Activated naive CD8-positive, alpha-beta T cell treated with anti-CD3 and anti-CD28 coated beads, Interleukin-2, amount 10 ng/mL, durations not matched to agents 7 days and 5 days (primary cell): ENCODE results near the gene SHC4. TPM values are rescaled to one million over a fixed set of nuclear protein-coding genes. Genes with fewer than 3 reads are reported as not detected.
A peak's percentile ranks its signal among the peaks of the same experiment; 100 is the strongest.

Source experiments
- ATAC-seq: fragments of 150-1000 bp; cut with Tn5 transposase; one replicate; pipeline ENCODE4 v1.10.0; 2021; ENCODE audit warnings: low read depth, moderate library complexity
- POLR2A ChIA-PET: fragments of 350-600 bp; sonication (Branson Sonifier 250); formaldehyde crosslinking; loops from one replicate; lab custom pipeline; 2021; ENCODE audit warnings: antibody characterized with exemption; lab: Charles Lee
- DNase-seq: peaks from one replicate; pipeline ENCODE4 v3.0.0; 2021
- H3K27ac Mint-ChIP-seq: one replicate; pipeline ENCODE4 v1.8.0; 2022; ENCODE audit warnings: mild to moderate bottlenecking, mixed read lengths
- H3K27me3 Mint-ChIP-seq: one replicate; pipeline ENCODE4 v1.8.0; 2022; ENCODE audit warnings: mild to moderate bottlenecking, moderate library complexity, mixed read lengths
- H3K36me3 Mint-ChIP-seq: one replicate; pipeline ENCODE4 v1.8.0; 2021; ENCODE audit warnings: mild to moderate bottlenecking, mixed read lengths
- H3K4me1 Mint-ChIP-seq: one replicate; pipeline ENCODE4 v1.8.0; 2021; ENCODE audit warnings: mixed read lengths
- H3K4me3 Mint-ChIP-seq: one replicate; pipeline ENCODE4 v1.8.0; 2022; ENCODE audit warnings: mild to moderate bottlenecking, moderate library complexity, mixed read lengths
- H3K9me3 Mint-ChIP-seq: one replicate; pipeline ENCODE4 v1.8.0; 2021; ENCODE audit warnings: mixed read lengths
- total RNA-seq, 2 experiments: library from RNA; stranded (reverse); gene quantifications; one replicate each; pipeline ENCODE4 v1.2.3, GENCODE V29; 2021

Gene SHC4, protein sequence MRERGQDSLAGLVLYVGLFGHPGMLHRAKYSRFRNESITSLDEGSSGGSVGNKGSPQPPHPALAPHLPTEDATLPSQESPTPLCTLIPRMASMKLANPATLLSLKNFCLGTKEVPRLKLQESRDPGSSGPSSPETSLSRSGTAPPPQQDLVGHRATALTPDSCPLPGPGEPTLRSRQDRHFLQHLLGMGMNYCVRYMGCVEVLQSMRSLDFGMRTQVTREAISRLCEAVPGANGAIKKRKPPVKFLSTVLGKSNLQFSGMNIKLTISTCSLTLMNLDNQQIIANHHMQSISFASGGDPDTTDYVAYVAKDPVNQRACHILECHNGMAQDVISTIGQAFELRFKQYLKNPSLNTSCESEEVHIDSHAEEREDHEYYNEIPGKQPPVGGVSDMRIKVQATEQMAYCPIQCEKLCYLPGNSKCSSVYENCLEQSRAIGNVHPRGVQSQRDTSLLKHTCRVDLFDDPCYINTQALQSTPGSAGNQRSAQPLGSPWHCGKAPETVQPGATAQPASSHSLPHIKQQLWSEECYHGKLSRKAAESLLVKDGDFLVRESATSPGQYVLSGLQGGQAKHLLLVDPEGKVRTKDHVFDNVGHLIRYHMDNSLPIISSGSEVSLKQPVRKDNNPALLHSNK
- under 1 TPM; 0.23 to 0.47 TPM for total RNA-seq

DNA sequence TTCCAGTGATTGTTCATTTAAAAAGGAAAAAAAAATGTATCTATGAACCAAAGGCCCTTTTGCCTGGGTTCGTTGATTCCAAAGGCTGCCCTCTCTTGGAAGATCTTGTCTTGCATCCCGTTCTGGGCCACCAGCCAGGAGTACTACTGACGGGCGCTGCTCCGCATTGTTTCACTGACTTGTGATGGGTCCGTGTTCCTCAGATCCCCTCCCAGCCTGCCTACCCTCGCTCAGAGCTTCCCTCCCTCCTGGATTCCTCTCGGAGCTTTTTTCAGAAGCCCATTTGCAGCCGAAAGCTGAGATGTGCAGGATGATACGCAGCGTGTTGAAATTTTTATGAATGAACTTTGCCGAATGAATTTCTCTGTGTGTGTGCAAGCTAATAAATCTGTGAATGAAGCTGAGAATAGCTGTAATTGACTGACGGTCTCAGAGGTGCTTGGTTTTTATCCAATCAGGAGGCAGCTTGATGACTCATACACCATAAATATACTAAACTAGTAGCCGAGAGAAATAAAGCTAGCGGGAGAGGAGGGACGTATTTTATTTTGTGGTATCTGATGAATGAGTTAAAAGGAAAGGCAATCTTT lies at the start of gene SHC4:
TSS of gene SHC4 (minus strand) at position 396 of the 590 bp plus-strand sequence. CDS start 904 bp downstream, outside the sequence.
- H3K36me3 Mint-ChIP-seq, result peaks cover 8% of the 10 kb centered on the region
- H3K27ac Mint-ChIP-seq, result peak within 1 kb of the TSS; percentile 74
- H3K27me3 Mint-ChIP-seq, result peaks cover 30% of the 10 kb centered on the region
- no peak for DNase-seq
- POLR2A ChIA-PET, result interaction anchor here (0.7 to 4.5 kb wide), 5 partner anchors 12 to 1018 kb away, joined by 3 to 24 read pairs (median 4); partner anchors contain the start of gene EID1
- ATAC-seq, result peak; percentile 31
- peaks cover 33% of the 10 kb centered on the region for H3K4me1 Mint-ChIP-seq
- peak within 1 kb of the TSS; percentile 78 for H3K4me3 Mint-ChIP-seq
- no peaks in the 10 kb centered on the region for H3K9me3 Mint-ChIP-seq

DNA sequence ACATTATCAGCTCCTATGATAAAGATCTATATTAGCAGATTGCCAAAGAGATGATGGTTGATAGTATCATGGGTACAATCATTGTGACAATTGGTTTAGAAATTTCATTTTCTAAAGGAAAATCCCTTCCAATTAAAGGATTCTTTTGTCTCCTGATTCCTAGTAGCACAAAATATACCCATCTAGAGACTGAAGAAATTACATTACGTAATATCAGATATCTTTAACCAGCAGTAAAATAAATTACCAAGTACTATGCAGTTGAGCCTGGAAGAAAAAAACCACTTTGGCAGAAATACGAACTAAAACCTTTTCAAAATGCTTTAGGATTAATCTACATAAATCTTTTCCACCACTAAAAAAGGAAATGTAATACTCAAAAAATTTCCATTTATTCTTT lies 35.6 kb upstream of the SHC4 start:
- DNase-seq, result no peak
- H3K27ac Mint-ChIP-seq, result no peak overlapping the region
- ATAC-seq, result no peak
- H3K36me3 Mint-ChIP-seq, result peaks cover 37% of the 10 kb centered on the region
- no peaks in the 10 kb centered on the region for H3K27me3 Mint-ChIP-seq
- peaks cover 5% of the 10 kb centered on the region for H3K9me3 Mint-ChIP-seq
- H3K4me3 Mint-ChIP-seq, result no peak overlapping the region
- no peaks in the 10 kb centered on the region for H3K4me1 Mint-ChIP-seq
- POLR2A ChIA-PET, result no interaction called here

DNA sequence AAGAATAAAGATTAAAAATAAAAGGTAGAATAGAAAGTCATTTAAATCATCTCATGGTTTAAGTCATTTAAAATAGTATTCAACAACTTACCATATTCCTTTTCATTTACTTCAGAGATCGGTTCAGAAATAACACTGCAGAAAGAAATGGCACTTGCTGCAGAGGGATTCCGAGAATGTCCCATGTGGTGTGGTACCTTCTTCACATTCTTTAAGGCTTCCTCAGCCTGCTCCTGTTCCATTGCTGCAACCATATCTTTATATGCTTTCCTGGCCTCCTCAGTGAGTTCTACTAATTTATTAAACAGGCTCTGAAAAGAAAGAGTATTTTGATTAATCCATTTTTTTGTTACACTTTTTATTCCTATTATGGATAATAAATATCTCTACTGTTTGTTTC lies 32.6 kb upstream of the SHC4 start:
- POLR2A ChIA-PET, result no interaction called here

DNA sequence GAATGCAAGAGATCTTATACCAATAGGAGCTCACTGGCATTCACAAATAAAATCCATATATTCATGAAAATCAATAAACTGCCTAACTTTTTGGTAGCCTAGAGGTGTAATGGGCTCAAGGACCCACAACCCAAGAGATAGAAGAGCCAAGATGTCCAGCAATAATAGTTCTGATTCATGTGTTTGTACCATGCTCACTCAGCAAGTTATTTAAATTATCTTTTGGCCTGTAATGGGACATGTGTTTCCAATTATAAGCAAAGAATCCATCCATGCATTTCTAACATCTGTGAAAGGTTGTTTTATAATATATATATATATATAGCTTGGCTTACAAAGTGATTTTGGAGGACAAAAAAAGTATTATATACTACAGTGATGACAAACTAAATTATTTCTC lies 29.7 kb upstream of the SHC4 start:
- POLR2A ChIA-PET, result no interaction called here
- DNase-seq, result no peak
- Mint-ChIP-seq H3K9me3 (no peaks in the 10 kb centered on the region), H3K36me3 (peaks cover 35% of the 10 kb centered on the region), H3K4me1 (no peaks in the 10 kb centered on the region), H3K27ac (no peak overlapping the region), H3K27me3 (no peaks in the 10 kb centered on the region), H3K4me3 (no peak overlapping the region)
- no peak for ATAC-seq

More for the DNA sequence above, 32.6 kb upstream of the SHC4 start:
- ATAC-seq (no peak), DNase-seq (no peak)
- H3K27ac Mint-ChIP-seq, result no peak overlapping the region
- no peaks in the 10 kb centered on the region for H3K27me3 Mint-ChIP-seq
- H3K9me3 Mint-ChIP-seq, result no peaks in the 10 kb centered on the region
- H3K4me3 Mint-ChIP-seq, result no peak overlapping the region
- no peaks in the 10 kb centered on the region for H3K4me1 Mint-ChIP-seq
- H3K36me3 Mint-ChIP-seq, result peaks cover 41% of the 10 kb centered on the region

DNA sequence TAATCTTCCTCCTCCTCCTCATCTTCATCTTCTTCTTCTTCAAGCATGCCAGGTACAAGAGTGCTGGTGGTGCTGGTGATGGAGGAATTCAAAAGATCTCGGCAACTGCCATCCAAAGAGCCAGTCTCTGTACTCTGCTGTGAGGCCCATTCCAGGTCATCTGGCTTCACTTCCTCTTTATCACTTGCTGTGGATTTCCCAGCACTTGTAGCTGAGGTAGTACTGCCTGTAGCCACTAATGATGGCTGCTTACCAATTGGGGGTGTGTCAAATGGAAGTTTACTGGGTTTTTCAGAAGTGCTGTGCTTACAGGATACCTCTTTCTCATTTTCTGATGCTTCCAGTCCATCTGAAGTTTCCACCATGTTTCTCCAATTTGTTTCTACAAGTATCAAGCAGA lies 28.8 kb upstream of the SHC4 start:
- Mint-ChIP-seq H3K27ac (no peak overlapping the region), H3K4me1 (no peaks in the 10 kb centered on the region), H3K4me3 (no peak overlapping the region), H3K36me3 (peaks cover 35% of the 10 kb centered on the region), H3K9me3 (no peaks in the 10 kb centered on the region), H3K27me3 (no peaks in the 10 kb centered on the region)
- ATAC-seq, result no peak
- POLR2A ChIA-PET, result no interaction called here
- no peak for DNase-seq

DNA sequence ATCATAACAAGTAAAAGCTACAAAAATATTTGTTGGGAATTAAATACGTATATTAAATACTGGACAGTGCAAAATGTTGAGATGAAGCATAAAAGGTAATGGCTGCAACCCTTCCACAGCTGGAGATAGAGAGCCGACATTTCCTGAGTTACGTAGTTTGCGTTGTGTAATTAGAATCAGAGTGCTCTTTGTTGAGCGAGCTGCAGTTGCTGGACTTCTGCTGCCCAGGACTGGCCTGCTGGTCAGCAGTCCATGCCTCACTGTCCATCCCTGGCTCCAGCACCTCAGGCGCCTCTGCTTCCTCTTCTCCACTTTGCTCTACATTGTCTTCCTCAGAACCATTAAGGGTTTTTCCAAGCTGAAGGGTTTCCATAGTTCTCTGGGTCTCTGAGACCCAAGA lies 28.4 kb upstream of the SHC4 start:
- H3K27ac Mint-ChIP-seq, result no peak overlapping the region

DNA sequence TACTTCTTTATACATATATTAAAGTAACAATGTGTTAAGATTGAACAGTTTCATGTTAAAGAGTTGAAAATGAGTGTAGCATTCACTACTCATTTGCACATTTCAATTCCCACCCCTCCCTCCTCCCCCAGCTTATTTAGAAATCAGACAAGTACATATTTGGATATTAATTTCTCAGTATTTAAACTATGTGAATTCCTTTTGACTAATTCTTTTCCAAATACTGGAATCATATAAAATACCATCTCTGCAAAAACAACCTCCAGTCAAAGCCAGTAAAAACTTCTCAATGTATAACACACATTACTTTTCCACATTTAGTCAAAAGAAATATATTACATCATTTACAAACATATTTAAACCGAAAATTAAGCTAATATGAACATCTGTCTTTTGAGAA lies 25.5 kb upstream of the SHC4 start:
- no peaks in the 10 kb centered on the region for H3K4me1 Mint-ChIP-seq
- POLR2A ChIA-PET, result no interaction called here
- DNase-seq (no peak), ATAC-seq (no peak)
- H3K27me3 Mint-ChIP-seq, result peaks cover 5% of the 10 kb centered on the region
- no peak overlapping the region for H3K4me3 Mint-ChIP-seq
- H3K27ac Mint-ChIP-seq, result no peak overlapping the region
- peaks cover 15% of the 10 kb centered on the region for H3K36me3 Mint-ChIP-seq
- no peaks in the 10 kb centered on the region for H3K9me3 Mint-ChIP-seq

More for the DNA sequence above, 28.4 kb upstream of the SHC4 start:
- Mint-ChIP-seq H3K27me3 (no peaks in the 10 kb centered on the region), H3K36me3 (peaks cover 31% of the 10 kb centered on the region), H3K9me3 (no peaks in the 10 kb centered on the region), H3K4me3 (no peak overlapping the region), H3K4me1 (no peaks in the 10 kb centered on the region)
- ATAC-seq (no peak), DNase-seq (no peak)
- POLR2A ChIA-PET, result no interaction called here

DNA sequence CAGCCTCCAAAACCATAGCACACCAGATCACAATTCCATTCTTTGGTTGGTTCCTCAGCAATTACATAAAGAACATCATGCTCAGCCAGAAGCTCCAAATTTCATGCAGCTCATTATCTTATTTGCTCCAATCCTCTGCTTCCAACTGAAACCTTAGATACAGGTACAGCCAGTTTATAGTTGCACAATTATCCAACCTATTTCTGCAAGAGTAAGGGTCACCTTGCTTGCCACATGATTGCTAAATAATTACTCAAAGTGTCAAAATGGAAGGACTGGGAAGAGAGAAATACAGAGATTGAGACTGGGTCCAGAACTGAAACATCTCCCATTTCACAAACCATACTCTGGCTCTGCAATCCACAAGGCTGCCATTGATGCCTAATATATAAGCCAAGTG lies 23.4 kb upstream of the SHC4 start:
- DNase-seq, result no peak
- H3K4me3 Mint-ChIP-seq, result no peak overlapping the region
- no peaks in the 10 kb centered on the region for H3K9me3 Mint-ChIP-seq
- no peak for ATAC-seq
- POLR2A ChIA-PET, result no interaction called here
- H3K4me1 Mint-ChIP-seq, result no peaks in the 10 kb centered on the region
- peaks cover 8% of the 10 kb centered on the region for H3K36me3 Mint-ChIP-seq
- H3K27me3 Mint-ChIP-seq, result peaks cover 12% of the 10 kb centered on the region
- H3K27ac Mint-ChIP-seq, result no peak overlapping the region

DNA sequence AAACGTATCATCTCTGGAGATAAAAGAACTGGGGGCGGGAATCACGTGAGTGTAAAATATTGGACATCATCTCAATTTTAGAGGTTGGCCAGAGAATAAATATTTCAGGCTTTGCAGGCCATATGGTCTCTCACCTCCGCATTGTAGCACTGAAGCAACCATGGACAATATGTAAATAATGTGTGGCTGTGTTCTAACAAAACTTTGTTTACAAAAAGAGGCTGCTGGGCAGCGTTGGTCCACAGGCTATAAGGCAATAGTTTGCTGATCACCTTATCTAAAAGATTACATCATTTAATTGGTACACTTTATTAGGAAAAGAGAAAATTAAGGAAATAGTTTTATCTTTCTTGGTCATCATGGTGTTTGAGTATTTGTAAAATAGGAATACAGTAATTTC lies 22.5 kb upstream of the SHC4 start:
- Mint-ChIP-seq H3K27ac (no peak overlapping the region), H3K4me3 (no peak overlapping the region), H3K36me3 (peaks cover 5% of the 10 kb centered on the region), H3K9me3 (no peaks in the 10 kb centered on the region), H3K27me3 (peaks cover 15% of the 10 kb centered on the region), H3K4me1 (no peaks in the 10 kb centered on the region)
- POLR2A ChIA-PET, result no interaction called here
- ATAC-seq (no peak), DNase-seq (no peak)

DNA sequence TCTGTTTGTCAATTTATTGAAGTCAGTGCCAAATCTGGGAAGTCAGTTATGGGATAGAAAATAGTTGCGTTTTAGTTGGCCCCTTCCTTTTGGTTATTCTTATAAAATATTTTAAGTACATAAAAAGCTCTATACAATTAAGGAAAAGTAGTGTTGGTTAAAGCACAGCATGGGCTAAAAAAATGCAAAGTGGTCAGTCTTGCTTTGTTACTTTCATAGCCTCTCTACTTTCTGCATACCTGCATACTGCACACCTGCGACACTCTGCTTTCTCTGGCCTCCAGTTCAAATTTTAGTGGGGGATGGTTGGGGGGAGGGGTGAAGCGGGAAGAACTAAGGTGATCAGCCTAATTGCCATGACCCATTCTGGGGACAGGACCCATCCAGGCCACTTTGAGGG lies 21.8 kb upstream of the SHC4 start:
- Mint-ChIP-seq H3K4me1 (no peaks in the 10 kb centered on the region), H3K9me3 (no peaks in the 10 kb centered on the region), H3K4me3 (no peak overlapping the region), H3K27me3 (peaks cover 15% of the 10 kb centered on the region), H3K36me3 (peaks cover 4% of the 10 kb centered on the region), H3K27ac (no peak overlapping the region)
- ATAC-seq (no peak), DNase-seq (no peak)
- POLR2A ChIA-PET, result no interaction called here

DNA sequence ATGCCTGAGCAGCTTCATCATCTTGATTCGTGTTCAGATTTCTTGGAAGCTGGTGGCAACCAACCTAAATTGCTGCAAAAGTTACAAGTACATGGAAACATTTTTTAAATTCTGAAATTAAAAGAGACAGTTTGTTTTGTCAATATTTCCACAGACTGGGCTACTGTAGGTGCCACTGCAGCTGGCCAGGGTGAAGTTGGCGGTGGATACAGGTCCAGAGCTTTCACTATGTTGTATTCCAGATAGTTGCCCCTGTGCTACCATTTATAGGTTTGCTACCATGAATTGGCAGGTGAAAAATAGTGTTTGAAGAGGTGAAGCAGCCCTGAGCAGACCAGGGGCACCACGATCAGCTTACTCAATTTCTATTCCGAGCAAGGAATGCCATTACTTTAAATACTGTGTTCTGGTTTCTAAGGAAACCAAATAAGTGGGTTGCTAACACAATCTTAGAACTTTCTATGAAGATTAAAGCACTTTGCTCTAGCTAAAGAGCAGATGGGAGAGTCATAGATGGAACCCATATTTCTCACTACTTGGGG lies 21.2 kb upstream of the SHC4 start:
- Mint-ChIP-seq H3K27me3 (peaks cover 17% of the 10 kb centered on the region), H3K9me3 (no peaks in the 10 kb centered on the region), H3K4me1 (no peaks in the 10 kb centered on the region), H3K27ac (no peak overlapping the region), H3K4me3 (no peak overlapping the region), H3K36me3 (no peaks in the 10 kb centered on the region)
- DNase-seq (no peak), ATAC-seq (no peak)
- POLR2A ChIA-PET, result no interaction called here

DNA sequence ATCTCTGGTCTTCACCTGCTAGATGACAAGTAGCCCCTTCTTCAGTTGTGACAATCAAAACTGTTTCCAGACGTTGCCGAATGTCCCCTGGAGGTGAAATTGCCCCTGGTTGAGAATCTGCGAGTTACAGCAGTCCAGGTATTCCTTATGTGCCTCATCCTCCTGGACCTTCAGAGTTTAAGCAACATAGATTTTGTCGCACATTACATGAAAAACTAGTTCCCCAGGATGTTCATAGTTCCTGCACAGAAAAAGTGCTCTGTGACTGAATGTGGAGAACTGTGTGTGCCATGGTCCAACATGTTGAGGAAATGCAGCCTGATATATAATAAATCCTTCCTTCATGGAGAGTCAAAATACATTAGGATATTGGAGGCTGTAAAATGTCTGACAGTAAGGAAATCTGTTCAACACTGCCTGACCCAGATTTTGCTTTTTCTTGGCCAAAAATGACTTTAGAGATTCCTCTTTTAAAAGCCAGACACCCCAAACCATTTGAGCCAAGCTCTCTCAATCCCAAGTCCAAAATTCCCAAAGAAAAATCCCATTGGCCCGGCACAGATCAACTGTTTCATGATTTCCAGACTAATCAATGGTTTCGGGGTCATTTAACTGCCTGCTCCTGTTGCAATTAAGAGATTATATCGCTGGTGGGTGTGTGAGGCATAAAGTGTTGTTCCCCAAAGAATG lies 20.4 kb upstream of the SHC4 start:
- Mint-ChIP-seq H3K36me3 (no peaks in the 10 kb centered on the region), H3K27ac (no peak overlapping the region), H3K9me3 (no peaks in the 10 kb centered on the region), H3K27me3 (peaks cover 20% of the 10 kb centered on the region), H3K4me3 (no peak overlapping the region), H3K4me1 (no peaks in the 10 kb centered on the region)
- POLR2A ChIA-PET, result no interaction called here
- no peak for ATAC-seq
- no peak for DNase-seq

DNA sequence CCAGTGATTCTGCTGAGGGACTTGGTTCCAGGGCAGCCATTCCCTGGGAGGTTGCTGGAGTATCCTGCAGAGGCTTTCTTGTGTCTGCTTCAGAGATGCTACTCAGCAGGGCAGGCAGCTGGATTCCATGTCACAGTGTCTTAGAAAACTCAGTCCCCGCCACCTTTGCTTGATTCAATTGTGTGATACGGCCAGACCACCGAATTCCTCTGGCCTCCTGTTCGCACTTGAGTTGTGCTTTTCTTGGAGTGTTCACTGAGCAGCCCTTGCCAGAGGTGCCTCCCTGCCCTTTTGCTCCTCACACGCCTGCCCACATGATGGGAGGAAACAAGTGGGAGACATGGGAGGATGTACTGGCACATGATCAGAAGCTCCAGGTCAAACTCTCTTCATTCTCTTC lies 19.6 kb upstream of the SHC4 start:
- Mint-ChIP-seq H3K4me1 (no peaks in the 10 kb centered on the region), H3K27me3 (peaks cover 20% of the 10 kb centered on the region), H3K9me3 (no peaks in the 10 kb centered on the region), H3K27ac (no peak overlapping the region), H3K4me3 (no peak overlapping the region), H3K36me3 (no peaks in the 10 kb centered on the region)
- ATAC-seq, result no peak
- no peak for DNase-seq
- POLR2A ChIA-PET, result no interaction called here
